ENCODE measurements around the gene CRYL1.

CRYL1 gene

GRCh38 chr13:20387006-20387405, 138.7 kb downstream of the CRYL1 start:
- no peak overlapping the region for H3K4me3 ChIP-seq (ENCODE audit: low read depth, low read length)

GRCh38 chr13:20383058-20383457, 142.6 kb downstream of the CRYL1 start:
- H3K4me3 ChIP-seq (ENCODE audit: low read depth, low read length): no peak overlapping the region

- no peak overlapping the region for H3K4me3 ChIP-seq (ENCODE audit: low read depth, low read length)
Measured at GRCh38 chr13:20381401-20381800, 144.3 kb downstream of the CRYL1 start.

- H3K4me3 ChIP-seq (ENCODE audit: low read depth, low read length): no peak overlapping the region
Measured at GRCh38 chr13:20378721-20379120, 146.9 kb downstream of the CRYL1 start.

- no peak overlapping the region for H3K4me3 ChIP-seq (ENCODE audit: low read depth, low read length)
Measured at GRCh38 chr13:20377720-20378119, 147.9 kb downstream of the CRYL1 start.

- no peak overlapping the region for H3K4me3 ChIP-seq (ENCODE audit: low read depth, low read length)
Measured at GRCh38 chr13:20375871-20376270, 149.8 kb downstream of the CRYL1 start.

DNA sequence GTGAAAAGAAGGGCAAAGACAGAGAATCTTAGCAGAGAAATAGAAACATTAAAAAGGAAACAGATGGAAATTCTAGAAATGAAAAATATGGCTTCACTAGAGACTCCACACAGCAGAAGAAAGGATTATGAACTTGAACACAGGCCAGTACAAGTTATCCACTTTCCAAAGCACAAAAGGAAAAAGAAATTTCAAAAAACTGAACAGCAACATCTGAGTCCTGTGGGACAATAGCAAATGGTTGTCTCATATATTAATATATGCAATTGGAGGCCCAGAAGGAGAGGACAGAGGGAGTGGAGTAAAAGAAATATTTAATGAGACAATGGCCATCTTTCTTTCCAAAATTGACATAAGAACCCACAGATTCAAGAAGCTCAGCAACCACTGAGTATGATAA, 151.8 kb downstream of the CRYL1 start:
- H3K4me3 ChIP-seq (ENCODE audit: low read depth, low read length): no peak overlapping the region

DNA sequence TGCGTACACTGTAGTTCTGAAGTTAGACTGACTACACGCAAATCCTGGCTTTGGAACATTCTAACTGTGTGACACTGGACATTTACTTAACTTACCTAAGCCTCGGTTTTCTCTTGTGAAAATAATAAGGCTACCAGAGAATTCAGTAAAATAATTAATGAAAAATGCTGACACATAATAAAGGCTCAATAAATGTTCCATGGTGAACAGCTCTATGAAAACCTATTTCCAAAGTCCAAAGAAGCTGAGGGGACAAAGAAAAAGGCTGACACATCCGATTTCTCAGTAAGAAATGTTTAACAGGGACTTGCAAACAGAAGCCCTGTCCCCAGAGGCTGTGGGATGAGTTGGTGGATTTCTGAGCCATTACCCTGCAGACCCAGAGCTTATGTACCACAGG, 153.8 kb downstream of the CRYL1 start:
- no peak overlapping the region for H3K4me3 ChIP-seq (ENCODE audit: low read depth, low read length)

DNA sequence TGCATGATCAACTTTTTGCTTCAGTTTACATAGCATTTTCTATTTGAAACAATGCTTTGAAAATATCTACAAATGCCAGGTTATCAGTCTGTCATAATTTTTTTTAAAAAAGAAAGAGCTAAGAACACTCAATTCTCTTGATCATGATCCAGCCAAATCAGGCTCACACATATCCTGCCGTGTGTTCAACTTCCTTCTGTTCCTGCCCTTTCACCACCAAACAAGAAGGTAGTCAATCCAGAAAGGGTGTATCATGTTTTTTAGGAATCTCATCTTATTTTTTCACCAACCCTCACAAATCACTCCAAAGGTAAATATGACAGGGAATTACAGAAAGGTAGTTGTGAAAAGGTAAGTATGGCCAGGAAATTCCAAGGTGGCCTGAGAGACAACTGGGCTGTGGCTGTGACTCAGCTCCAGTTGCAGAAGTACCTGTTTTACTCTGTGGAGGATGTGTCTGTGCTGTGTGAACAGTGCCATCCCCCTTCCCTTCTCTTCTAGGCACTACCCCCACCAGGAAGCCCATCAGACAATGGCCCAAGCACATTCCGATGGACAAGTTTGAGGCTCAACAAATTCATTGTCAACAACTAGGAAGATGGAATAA, 154.7 kb downstream of the CRYL1 start:
- H3K4me3 ChIP-seq (ENCODE audit: low read depth, low read length): no peak overlapping the region

GRCh38 chr13:20369886-20370361, 155.7 kb downstream of the CRYL1 start:
- H3K4me3 ChIP-seq (ENCODE audit: low read depth, low read length): no peak overlapping the region

DNA sequence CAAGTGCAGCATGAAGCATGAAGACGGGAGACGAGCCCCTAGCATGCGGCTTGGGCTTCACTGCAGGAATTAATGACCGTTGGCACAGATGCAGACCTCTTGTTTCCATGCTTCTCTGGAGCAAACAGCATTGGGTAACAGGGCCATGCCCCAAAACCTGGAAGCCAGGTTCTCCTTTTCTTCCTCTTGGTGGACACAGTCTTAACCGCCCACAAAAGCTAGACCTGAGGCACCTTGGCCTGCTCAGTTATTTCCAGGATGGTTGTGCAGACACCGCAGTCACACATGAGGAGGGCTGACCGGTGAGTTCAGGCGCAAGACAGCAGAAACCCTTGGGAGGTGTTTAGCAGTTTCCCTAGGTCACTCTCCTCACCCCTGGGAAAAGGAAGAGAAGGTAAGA, 159.6 kb downstream of the CRYL1 start:
- H3K4me3 ChIP-seq (ENCODE audit: low read depth, low read length): no peak overlapping the region

DNA sequence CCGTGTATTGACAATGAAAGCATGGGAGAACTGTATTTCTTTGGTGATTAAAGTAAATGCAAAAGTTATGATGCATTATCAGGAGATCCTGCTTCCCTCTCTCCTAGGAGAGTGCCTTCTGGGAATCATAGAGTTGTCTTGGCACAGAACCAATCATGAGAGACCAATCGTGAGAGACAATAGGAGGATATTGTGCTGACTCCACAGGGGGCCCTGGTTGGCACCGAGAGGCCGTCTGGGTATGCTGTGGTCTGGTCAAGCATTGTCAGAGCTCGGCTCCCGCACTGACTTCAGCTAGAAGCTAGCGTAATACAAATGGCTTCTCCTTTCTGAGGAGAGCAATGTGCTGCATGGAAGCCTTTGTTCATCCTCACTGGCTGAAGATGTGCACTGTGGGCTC, 162.1 kb downstream of the CRYL1 start:
- no peak overlapping the region for H3K4me3 ChIP-seq (ENCODE audit: low read depth, low read length)

GRCh38 chr13:20363172-20363571, 162.5 kb downstream of the CRYL1 start:
- no peak overlapping the region for H3K4me3 ChIP-seq (ENCODE audit: low read depth, low read length)

- H3K4me3 ChIP-seq (ENCODE audit: low read depth, low read length): no peak overlapping the region
Measured at GRCh38 chr13:20362484-20363041, 163.1 kb downstream of the CRYL1 start.

GRCh38 chr13:20360835-20361412, 164.7 kb downstream of the CRYL1 start:
- H3K4me3 ChIP-seq (ENCODE audit: low read depth, low read length): no peak overlapping the region

- H3K4me3 ChIP-seq (ENCODE audit: low read depth, low read length): no peak overlapping the region
Measured at GRCh38 chr13:20360041-20360491, 165.6 kb downstream of the CRYL1 start.

- no peak overlapping the region for H3K4me3 ChIP-seq (ENCODE audit: low read depth, low read length)
Measured at GRCh38 chr13:20359335-20359734, 166.3 kb downstream of the CRYL1 start.

GRCh38 chr13:20358022-20358421, 167.6 kb downstream of the CRYL1 start:
- no peak overlapping the region for H3K4me3 ChIP-seq (ENCODE audit: low read depth, low read length)

DNA sequence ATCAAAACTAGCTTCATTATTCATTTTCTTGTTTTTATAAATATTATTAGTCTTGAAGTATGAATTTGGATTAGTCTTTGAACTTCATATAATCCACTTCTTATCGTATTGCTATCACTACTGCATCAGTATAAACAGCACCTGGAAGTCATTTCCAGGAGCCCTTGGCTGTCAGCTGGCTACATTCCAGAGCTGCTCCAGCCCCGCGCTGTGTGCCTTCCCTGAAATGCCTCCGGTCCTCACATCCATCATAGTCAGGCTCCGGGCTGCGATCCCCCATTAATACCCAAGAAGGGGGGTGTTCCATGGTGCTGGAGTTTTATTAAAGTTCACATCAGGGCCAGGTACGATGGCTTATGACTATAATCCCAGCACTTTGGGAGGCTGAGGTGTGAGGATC, 169.2 kb downstream of the CRYL1 start:
- no peak overlapping the region for H3K4me3 ChIP-seq (ENCODE audit: low read depth, low read length)

DNA sequence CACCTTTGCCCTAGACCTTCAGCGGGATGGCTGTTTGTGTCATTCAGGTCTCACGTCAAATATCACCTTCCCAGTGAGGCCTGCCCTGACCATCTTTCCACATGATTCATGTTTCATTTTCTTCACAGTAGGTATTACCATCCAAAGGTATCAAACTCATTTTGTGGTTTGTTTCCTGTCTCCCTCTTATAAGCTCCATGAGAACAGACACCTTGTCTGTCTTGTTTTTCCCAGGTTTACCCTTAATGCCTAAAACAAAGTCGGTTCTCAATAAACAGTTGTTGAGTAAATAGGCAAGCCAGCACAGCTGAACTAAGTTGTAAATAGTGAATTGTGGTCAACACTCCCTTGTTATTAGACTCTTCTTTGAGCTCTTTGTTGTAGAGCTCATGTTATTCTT, 170.9 kb downstream of the CRYL1 start:
- no peak overlapping the region for H3K4me3 ChIP-seq (ENCODE audit: low read depth, low read length)

DNA sequence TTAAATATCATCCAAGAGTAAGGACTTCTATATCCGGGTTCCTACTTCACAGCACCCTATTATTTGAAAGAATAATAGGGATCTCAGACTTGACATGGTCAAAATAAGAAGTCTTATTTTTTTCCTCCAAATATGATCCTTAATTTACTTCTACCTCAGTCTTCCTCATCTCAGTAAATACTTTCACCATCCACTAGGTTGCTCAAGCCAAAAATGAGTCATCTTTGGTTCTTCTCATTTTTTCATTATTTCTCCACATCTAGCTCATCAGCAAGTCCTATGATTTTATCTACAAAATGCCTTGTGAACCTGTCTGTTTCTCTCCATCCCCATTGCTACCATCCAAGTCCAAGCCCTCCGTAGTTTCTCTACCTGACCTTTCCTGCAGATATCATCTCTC, 171.7 kb downstream of the CRYL1 start:
- no peak overlapping the region for H3K4me3 ChIP-seq (ENCODE audit: low read depth, low read length)
